HPDE6-E6E7 (cell line): ENCODE measurements around the gene NELFCD.

Experiments used
- DNase-seq: peaks from one replicate; pipeline ENCODE4 v3.0.0; 2011; ENCODE audit warnings: missing footprints; ENCODE audit errors: extremely low spot score

Gene NELFCD

GRCh38 chr20:58994390-58995159, 13.5 kb downstream of the NELFCD start:
- DNase-seq: no peak

GRCh38 chr20:58995461-58996225, 14.6 kb downstream of the NELFCD start:
- no peak for DNase-seq

GRCh38 chr20:58996226-58996611, 15.2 kb downstream of the NELFCD start:
- no peak for DNase-seq

- DNase-seq: no peak
Observed at GRCh38 chr20:58997141-58997770, 16.2 kb downstream of the NELFCD start.

GRCh38 chr20:58998656-58999055, 17.6 kb downstream of the NELFCD start:
- no peak for DNase-seq

GRCh38 chr20:59000326-59000725, 19.3 kb downstream of the NELFCD start:
- no peak for DNase-seq

- no peak for DNase-seq
Observed at GRCh38 chr20:59001068-59001448, 20.0 kb downstream of the NELFCD start.

GRCh38 chr20:59001449-59002171, 20.6 kb downstream of the NELFCD start:
- no peak for DNase-seq

- no peak for DNase-seq
Observed at GRCh38 chr20:59002388-59002787, 21.3 kb downstream of the NELFCD start.

GRCh38 chr20:59002874-59003399, 21.9 kb downstream of the NELFCD start:
- DNase-seq: no peak

- DNase-seq: no peak
Observed at GRCh38 chr20:59003836-59004492, 22.9 kb downstream of the NELFCD start.

GRCh38 chr20:59004493-59004762, 23.4 kb downstream of the NELFCD start:
- DNase-seq: no peak

GRCh38 chr20:59004763-59005522, 23.9 kb downstream of the NELFCD start:
- DNase-seq: no peak

GRCh38 chr20:59005523-59006166, 24.6 kb downstream of the NELFCD start:
- DNase-seq: no peak

- no peak for DNase-seq
Observed at GRCh38 chr20:59006167-59006863, 25.3 kb downstream of the NELFCD start.

GRCh38 chr20:59006864-59007664, 26.0 kb downstream of the NELFCD start, which contains the start of gene CTSZ:
Gene CTSZ, minus strand, starts transcription at chr20:59007254. Its CDS starts 126 bp downstream, at chr20:59007128.
- peak; percentile 78 for DNase-seq

- DNase-seq: no peak
Observed at GRCh38 chr20:59007665-59008511, 26.8 kb downstream of the NELFCD start.
